DND-41 (cell line): ENCODE data around the gene CCL17.

Experiments used
- ATAC-seq: fragments of 200-7000 bp; cut with Tn5 transposase; 3 replicates; pipeline ENCODE4 v1.9.1; 2021; ENCODE audit warnings: low read depth; ENCODE audit not compliant: insufficient read depth
- DNase-seq: peaks from one replicate; pipeline ENCODE4 v3.0.0-alpha.2; 2020
- H2AFZ ChIP-seq: 2 replicates; pipeline ENCODE4 v1.6.0; 2012; ENCODE audit warnings: low read depth, low read length
- H3K27ac ChIP-seq: 2 replicates; pipeline ENCODE4 v1.5.1; 2012; ENCODE audit warnings: low read length, inconsistent platforms
- H3K27me3 ChIP-seq: fragments of 200-600 bp; sonication (generic); 2 replicates; pipeline ENCODE4 v1.6.0; 2012; ENCODE audit warnings: low read length, mild to moderate bottlenecking, inconsistent platforms; ENCODE audit not compliant: insufficient read depth, poor library complexity
- H3K36me3 ChIP-seq: 2 replicates; pipeline ENCODE4 v1.5.1; 2012; ENCODE audit warnings: low read length, inconsistent platforms; ENCODE audit not compliant: insufficient read depth
- H3K4me1 ChIP-seq: 2 replicates; pipeline ENCODE4 v1.5.1; 2012; ENCODE audit warnings: mild to moderate bottlenecking, low read length; ENCODE audit not compliant: insufficient read depth
- H3K4me2 ChIP-seq: 2 replicates; pipeline ENCODE4 v1.6.0; 2012; ENCODE audit warnings: mild to moderate bottlenecking, moderate library complexity, low read length, inconsistent platforms; ENCODE audit not compliant: insufficient read depth
- H3K4me3 ChIP-seq, 2 experiments: fragments of 200-600 bp in 1 of 2; shearing (Covaris generic) in 1 of 2; 2 replicates each; pipeline ENCODE4 v1.5.1; 2012 to 2016; ENCODE audit warnings: inconsistent platforms in 2 of 2, low read length in 2 of 2, mild to moderate bottlenecking in 2 of 2, low read depth in 1 of 2, moderate library complexity in 1 of 2
- H3K79me2 ChIP-seq: 2 replicates; pipeline ENCODE4 v1.6.0; 2012; ENCODE audit warnings: low read length, inconsistent platforms; ENCODE audit not compliant: insufficient read depth
- H3K9ac ChIP-seq: 2 replicates; pipeline ENCODE4 v1.6.0; 2012; ENCODE audit warnings: low read depth, mild to moderate bottlenecking, inconsistent platforms, low read length, moderate library complexity
- H3K9me3 ChIP-seq: 2 replicates; pipeline ENCODE4 v1.5.1; 2012; ENCODE audit warnings: low read length, moderate library complexity, mild to moderate bottlenecking, inconsistent platforms; ENCODE audit not compliant: insufficient read depth, severe bottlenecking
- H4K20me1 ChIP-seq: 2 replicates; pipeline ENCODE4 v1.6.0; 2012; ENCODE audit warnings: low read length; ENCODE audit not compliant: insufficient read depth
- EZH2 ChIP-seq: IDR thresholded peaks from 3 replicates; pipeline ENCODE4 v1.6.1; 2012; ENCODE audit warnings: borderline replicate concordance, low read depth, mild to moderate bottlenecking, moderate library complexity, low read length, inconsistent platforms; ENCODE audit not compliant: severe bottlenecking
- TF ChIP-seq, protein P1 (sequence below): IDR thresholded peaks from 2 replicates; pipeline ENCODE4 v1.5.1; 2012; ENCODE audit warnings: borderline replicate concordance, low read length, moderate library complexity, mild to moderate bottlenecking; ENCODE audit not compliant: poor library complexity, severe bottlenecking; ENCODE audit errors: extremely low read depth

Gene CCL17

GRCh38 chr16:57464523-57464922 lies 60.0 kb downstream of the CCL17 start:
- H3K4me3 ChIP-seq, result no peak overlapping the region
- H3K27me3 ChIP-seq, result no peaks in the 10 kb centered on the region
- H3K79me2 ChIP-seq, result peaks cover 30% of the 10 kb centered on the region
- peaks cover 23% of the 10 kb centered on the region for H3K4me1 ChIP-seq
- H3K27ac ChIP-seq, result no peak overlapping the region
- H3K4me2 ChIP-seq, result peak overlapping the region; percentile 98
- peaks cover 3% of the 10 kb centered on the region; the same call in 1 of the 2 replicates for H4K20me1 ChIP-seq
- no peak for DNase-seq
- ATAC-seq, result no peak
- H3K9me3 ChIP-seq, result no peaks in the 10 kb centered on the region
- H2AFZ ChIP-seq, result no peak overlapping the region
- TF ChIP-seq, protein P1, sequence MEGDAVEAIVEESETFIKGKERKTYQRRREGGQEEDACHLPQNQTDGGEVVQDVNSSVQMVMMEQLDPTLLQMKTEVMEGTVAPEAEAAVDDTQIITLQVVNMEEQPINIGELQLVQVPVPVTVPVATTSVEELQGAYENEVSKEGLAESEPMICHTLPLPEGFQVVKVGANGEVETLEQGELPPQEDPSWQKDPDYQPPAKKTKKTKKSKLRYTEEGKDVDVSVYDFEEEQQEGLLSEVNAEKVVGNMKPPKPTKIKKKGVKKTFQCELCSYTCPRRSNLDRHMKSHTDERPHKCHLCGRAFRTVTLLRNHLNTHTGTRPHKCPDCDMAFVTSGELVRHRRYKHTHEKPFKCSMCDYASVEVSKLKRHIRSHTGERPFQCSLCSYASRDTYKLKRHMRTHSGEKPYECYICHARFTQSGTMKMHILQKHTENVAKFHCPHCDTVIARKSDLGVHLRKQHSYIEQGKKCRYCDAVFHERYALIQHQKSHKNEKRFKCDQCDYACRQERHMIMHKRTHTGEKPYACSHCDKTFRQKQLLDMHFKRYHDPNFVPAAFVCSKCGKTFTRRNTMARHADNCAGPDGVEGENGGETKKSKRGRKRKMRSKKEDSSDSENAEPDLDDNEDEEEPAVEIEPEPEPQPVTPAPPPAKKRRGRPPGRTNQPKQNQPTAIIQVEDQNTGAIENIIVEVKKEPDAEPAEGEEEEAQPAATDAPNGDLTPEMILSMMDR, result no peak
- no peak for TF ChIP-seq EZH2
- no peak overlapping the region for H3K9ac ChIP-seq
- H3K36me3 ChIP-seq, result peaks cover 74% of the 10 kb centered on the region
